Measurements from ENCODE around the gene PTPRR. TPM values are rescaled to one million over a fixed set of nuclear protein-coding genes. Genes with fewer than 3 reads are reported as not detected.

The PTPRR gene
- total RNA-seq, 4 donors from 2014 or later: 0.12 to 0.67 (median 0.45) TPM

GRCh38 chr12:70796989-70797388 is 123.5 kb downstream of the PTPRR start:
- no peak overlapping the region for H3K4me3 ChIP-seq
- H3K4me1 ChIP-seq: no peaks in the 10 kb centered on the region
- no peaks in the 10 kb centered on the region for H3K36me3 ChIP-seq
- no peaks in the 10 kb centered on the region for H3K27me3 ChIP-seq
- no peak for ATAC-seq
- no peak overlapping the region for H3K27ac ChIP-seq
- WGBS, 2 donors (ENCODE audit: low coverage in 1 of 2): 73 to 94% methylated on average over 2 of the region's 2 CpGs
- no peak for TF ChIP-seq EP300 (IDR thresholded peaks at IDR 0.05)
- TF ChIP-seq POLR2AphosphoS5 (IDR thresholded peaks at IDR 0.05): no peak
- TF ChIP-seq CTCF (IDR thresholded peaks at IDR 0.05): no peak
- no peak for TF ChIP-seq POLR2A (IDR thresholded peaks at IDR 0.05)
- H3K9me3 ChIP-seq: no peaks in the 10 kb centered on the region

GRCh38 chr12:70795608-70796007 is 124.9 kb downstream of the PTPRR start:
- Histone ChIP-seq H3K4me1 (no peaks in the 10 kb centered on the region), H3K9me3 (no peaks in the 10 kb centered on the region), H3K27ac (no peak overlapping the region), H3K4me3 (no peak overlapping the region), H3K36me3 (no peaks in the 10 kb centered on the region), H3K27me3 (no peaks in the 10 kb centered on the region)
- ATAC-seq: no peak
- no peak for TF ChIP-seq POLR2AphosphoS5 (IDR thresholded peaks at IDR 0.05)
- no peak for TF ChIP-seq POLR2A (IDR thresholded peaks at IDR 0.05)
- no peak for TF ChIP-seq EP300 (IDR thresholded peaks at IDR 0.05)
- TF ChIP-seq CTCF (IDR thresholded peaks at IDR 0.05): no peak
- WGBS, 2 donors (ENCODE audit: low coverage in 1 of 2): 83 to 93% methylated on average over 2 to 4 of the region's 4 CpGs

- TF ChIP-seq POLR2A (IDR thresholded peaks at IDR 0.05) (no peak), EP300 (IDR thresholded peaks at IDR 0.05) (no peak), POLR2AphosphoS5 (IDR thresholded peaks at IDR 0.05) (no peak), CTCF (IDR thresholded peaks at IDR 0.05) (no peak)
- Histone ChIP-seq H3K4me3 (no peak overlapping the region), H3K36me3 (no peaks in the 10 kb centered on the region), H3K27me3 (no peaks in the 10 kb centered on the region), H3K4me1 (no peaks in the 10 kb centered on the region), H3K9me3 (no peaks in the 10 kb centered on the region), H3K27ac (no peak overlapping the region)
- ATAC-seq: no peak
These were observed 126.4 kb downstream of the PTPRR start for GRCh38 chr12:70794131-70794530.

- Histone ChIP-seq H3K4me3 (no peak overlapping the region), H3K27ac (no peak overlapping the region), H3K9me3 (no peaks in the 10 kb centered on the region), H3K27me3 (no peaks in the 10 kb centered on the region), H3K4me1 (no peaks in the 10 kb centered on the region), H3K36me3 (no peaks in the 10 kb centered on the region)
- ATAC-seq: no peak
- 82 to 92% methylated on average over 5 of the region's 5 CpGs for WGBS, 2 donors (ENCODE audit: low coverage in 1 of 2)
- TF ChIP-seq POLR2A (IDR thresholded peaks at IDR 0.05) (no peak), EP300 (IDR thresholded peaks at IDR 0.05) (no peak), CTCF (IDR thresholded peaks at IDR 0.05) (no peak), POLR2AphosphoS5 (IDR thresholded peaks at IDR 0.05) (no peak)
These were observed 131.8 kb downstream of the PTPRR start for GRCh38 chr12:70788774-70789173.

- no peak overlapping the region for H3K27ac ChIP-seq
- WGBS, 2 donors (ENCODE audit: low coverage in 1 of 2): 77 to 100% methylated on average over 1 of the region's 1 CpG
- no peaks in the 10 kb centered on the region for H3K9me3 ChIP-seq
- no peak for ATAC-seq
- no peaks in the 10 kb centered on the region for H3K4me1 ChIP-seq
- TF ChIP-seq POLR2AphosphoS5 (IDR thresholded peaks at IDR 0.05) (no peak), POLR2A (IDR thresholded peaks at IDR 0.05) (no peak), EP300 (IDR thresholded peaks at IDR 0.05) (no peak), CTCF (IDR thresholded peaks at IDR 0.05) (no peak)
- H3K27me3 ChIP-seq: no peaks in the 10 kb centered on the region
- no peak overlapping the region for H3K4me3 ChIP-seq
- no peaks in the 10 kb centered on the region for H3K36me3 ChIP-seq
These were observed 132.9 kb downstream of the PTPRR start for GRCh38 chr12:70787612-70788011.

All from gastroesophageal sphincter (tissue), 4 donors.